ENCODE results near the gene REXO1. TPM values are rescaled to one million over a fixed set of nuclear protein-coding genes. Genes with fewer than 3 reads are reported as not detected.
"Not testable (repeated sequence)": the region's sequence is repeated elsewhere in the genome, so short reads cannot be mapped to it uniquely, and the experiment has no call there.

Gene REXO1
- total RNA-seq, 1 donor from 2014 or later = 37.2 TPM

- no peaks in the 10 kb centered on the region for H3K27me3 ChIP-seq
- ATAC-seq (peak; percentile 1), DNase-seq (no peak)
- H3K4me1 ChIP-seq = peaks cover 35% of the 10 kb centered on the region
- intact Hi-C loops (cut with DNase I) = no loop called here
- H3K9me3 ChIP-seq = no peaks in the 10 kb centered on the region
- H3K27ac ChIP-seq = peak overlapping the region; percentile 84
- no peak for TF ChIP-seq CTCF (IDR thresholded peaks at IDR 0.05)
- H3K36me3 ChIP-seq = no peaks in the 10 kb centered on the region
- peak overlapping the region; percentile 86 for H3K4me3 ChIP-seq
Measured at GRCh38 chr19:1884719-1885334, 36.5 kb upstream of the REXO1 start.

GRCh38 chr19:1884291-1884718, 36.0 kb upstream of the REXO1 start:
- H3K36me3 ChIP-seq = no peaks in the 10 kb centered on the region
- H3K27me3 ChIP-seq = no peaks in the 10 kb centered on the region
- TF ChIP-seq CTCF (IDR thresholded peaks at IDR 0.05) = no peak
- peaks cover 35% of the 10 kb centered on the region for H3K4me1 ChIP-seq
- H3K27ac ChIP-seq = peak overlapping the region; percentile 84
- intact Hi-C loops (cut with DNase I) = no loop called here
- ATAC-seq = no peak
- H3K4me3 ChIP-seq = peak overlapping the region; percentile 86
- no peaks in the 10 kb centered on the region for H3K9me3 ChIP-seq
- no peak for DNase-seq

- Histone ChIP-seq H3K27ac (peak overlapping the region; percentile 84), H3K36me3 (no peaks in the 10 kb centered on the region), H3K4me1 (peaks cover 35% of the 10 kb centered on the region), H3K4me3 (peak overlapping the region; percentile 86), H3K9me3 (no peaks in the 10 kb centered on the region), H3K27me3 (no peaks in the 10 kb centered on the region)
- intact Hi-C loops (cut with DNase I) = no loop called here
- DNase-seq = no peak
- no peak for ATAC-seq
- no peak for TF ChIP-seq CTCF (IDR thresholded peaks at IDR 0.05)
Measured at GRCh38 chr19:1883784-1884183, 35.5 kb upstream of the REXO1 start.

GRCh38 chr19:1882786-1883692, 34.8 kb upstream of the REXO1 start:
- H3K4me1 ChIP-seq = peaks cover 35% of the 10 kb centered on the region
- TF ChIP-seq CTCF (IDR thresholded peaks at IDR 0.05) = no peak
- intact Hi-C loops (cut with DNase I) = no loop called here
- H3K36me3 ChIP-seq = no peaks in the 10 kb centered on the region
- H3K9me3 ChIP-seq = no peaks in the 10 kb centered on the region
- H3K4me3 ChIP-seq = peak overlapping the region; percentile 86
- H3K27me3 ChIP-seq = no peaks in the 10 kb centered on the region
- peak overlapping the region; percentile 70 for H3K27ac ChIP-seq
- no peak for ATAC-seq
- DNase-seq = no peak

- no peak for DNase-seq
- Histone ChIP-seq H3K4me3 (peak overlapping the region; percentile 86), H3K4me1 (peaks cover 35% of the 10 kb centered on the region)
Measured at GRCh38 chr19:1882089-1882785, 34.0 kb upstream of the REXO1 start.

GRCh38 chr19:1881393-1882088, 33.3 kb upstream of the REXO1 start:
- H3K27me3 ChIP-seq; intact Hi-C loops (cut with DNase I); ATAC-seq; H3K36me3 ChIP-seq; DNase-seq; H3K9me3 ChIP-seq: not testable (repeated sequence)
- H3K4me1 ChIP-seq = peaks cover 38% of the 10 kb centered on the region
- peak overlapping the region; percentile 70 for H3K27ac ChIP-seq
- H3K4me3 ChIP-seq = peak overlapping the region; percentile 86

More at GRCh38 chr19:1882089-1882785, 34.0 kb upstream of the REXO1 start:
- no peak for ATAC-seq
- no peak for TF ChIP-seq CTCF (IDR thresholded peaks at IDR 0.05)
- Histone ChIP-seq H3K27me3 (no peaks in the 10 kb centered on the region), H3K36me3 (no peaks in the 10 kb centered on the region), H3K27ac (peak overlapping the region; percentile 70), H3K9me3 (no peaks in the 10 kb centered on the region)
- intact Hi-C loops (cut with DNase I) = no loop called here
